GM12864 (cell line): ENCODE results near the gene SCRG1.

Experiments
- DNase-seq: peaks from one replicate; pipeline ENCODE4 v3.0.0-alpha.2; 2011; ENCODE audit warnings: low read depth
- H3K4me3 ChIP-seq: 2 replicates; pipeline ENCODE4 v1.5.1; 2011; ENCODE audit warnings: mild to moderate bottlenecking, low read depth, low read length, control low read depth
- TF ChIP-seq, protein P1 (sequence below): IDR thresholded peaks from 2 replicates; pipeline ENCODE4 v1.5.1; 2011; ENCODE audit warnings: low read depth, mild to moderate bottlenecking, moderate library complexity, low read length, control low read depth, inconsistent platforms; ENCODE audit errors: missing control alignments

SCRG1 gene

DNA sequence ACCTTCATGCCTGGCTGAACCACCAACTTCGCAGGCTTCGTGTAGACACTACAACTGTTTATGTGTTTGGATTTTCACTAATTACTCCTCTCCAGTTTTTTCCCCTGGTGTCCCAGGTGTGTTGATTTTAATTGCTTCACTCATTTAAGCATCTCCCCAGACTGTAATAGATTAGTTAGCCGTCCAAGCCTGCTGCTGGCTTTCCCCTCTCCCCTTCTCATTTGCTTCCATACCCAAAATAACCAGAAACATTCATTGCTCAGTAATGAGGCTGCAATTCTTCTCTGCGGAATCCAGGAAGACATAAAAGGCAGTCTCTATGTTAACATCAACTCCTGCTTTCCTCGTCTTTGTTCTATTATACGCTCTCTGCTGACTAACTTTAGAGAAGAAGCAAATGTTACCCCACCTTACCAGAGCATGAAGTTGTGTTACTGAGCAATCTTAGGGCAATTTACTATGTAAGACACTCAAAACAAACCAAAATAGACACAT, 37.9 kb upstream of the SCRG1 start:
- TF ChIP-seq, protein P1, sequence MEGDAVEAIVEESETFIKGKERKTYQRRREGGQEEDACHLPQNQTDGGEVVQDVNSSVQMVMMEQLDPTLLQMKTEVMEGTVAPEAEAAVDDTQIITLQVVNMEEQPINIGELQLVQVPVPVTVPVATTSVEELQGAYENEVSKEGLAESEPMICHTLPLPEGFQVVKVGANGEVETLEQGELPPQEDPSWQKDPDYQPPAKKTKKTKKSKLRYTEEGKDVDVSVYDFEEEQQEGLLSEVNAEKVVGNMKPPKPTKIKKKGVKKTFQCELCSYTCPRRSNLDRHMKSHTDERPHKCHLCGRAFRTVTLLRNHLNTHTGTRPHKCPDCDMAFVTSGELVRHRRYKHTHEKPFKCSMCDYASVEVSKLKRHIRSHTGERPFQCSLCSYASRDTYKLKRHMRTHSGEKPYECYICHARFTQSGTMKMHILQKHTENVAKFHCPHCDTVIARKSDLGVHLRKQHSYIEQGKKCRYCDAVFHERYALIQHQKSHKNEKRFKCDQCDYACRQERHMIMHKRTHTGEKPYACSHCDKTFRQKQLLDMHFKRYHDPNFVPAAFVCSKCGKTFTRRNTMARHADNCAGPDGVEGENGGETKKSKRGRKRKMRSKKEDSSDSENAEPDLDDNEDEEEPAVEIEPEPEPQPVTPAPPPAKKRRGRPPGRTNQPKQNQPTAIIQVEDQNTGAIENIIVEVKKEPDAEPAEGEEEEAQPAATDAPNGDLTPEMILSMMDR: no peak
- no peak overlapping the region for H3K4me3 ChIP-seq
- DNase-seq: no peak

DNA sequence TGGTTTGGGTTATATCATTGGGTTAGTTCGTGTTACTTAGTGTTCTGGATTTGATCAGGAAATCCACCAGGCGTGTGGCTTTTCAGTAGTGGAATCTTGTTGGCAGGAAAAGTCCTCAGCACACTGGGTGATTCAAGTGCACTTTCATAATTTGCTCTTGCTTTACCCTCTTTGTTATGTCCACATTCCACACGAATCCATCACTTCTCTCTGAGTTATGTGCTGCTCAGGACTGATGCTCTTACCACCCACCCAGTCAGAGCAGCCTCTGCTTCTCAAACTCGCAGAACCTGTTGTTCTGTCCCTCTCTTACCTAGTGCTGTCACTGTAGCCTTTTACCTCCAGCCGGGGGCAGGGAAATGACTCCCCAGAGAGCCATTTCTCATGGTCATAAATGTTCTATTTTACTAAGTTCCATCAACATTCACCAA, 37.2 kb upstream of the SCRG1 start:
- TF ChIP-seq, protein P1: no peak
- H3K4me3 ChIP-seq: no peak overlapping the region
- no peak for DNase-seq

DNA sequence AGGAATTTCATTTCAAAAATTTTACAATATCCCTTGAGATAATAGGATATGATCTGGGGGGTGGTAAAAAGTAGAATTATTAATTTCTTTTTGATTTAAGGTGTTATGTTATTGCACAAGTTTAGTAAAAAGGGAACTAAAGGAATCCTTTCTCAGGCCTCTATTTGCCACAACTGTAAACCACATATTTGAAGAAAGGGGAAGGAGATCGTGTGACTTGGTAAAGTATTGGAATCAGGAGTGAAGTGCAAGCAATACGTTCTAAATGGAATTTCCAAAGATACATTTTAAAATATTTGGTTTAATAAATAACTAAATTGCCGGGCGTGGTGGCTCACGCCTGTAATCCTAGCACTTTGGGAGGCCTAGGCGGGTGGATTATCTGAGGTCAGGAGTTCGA, 35.3 kb upstream of the SCRG1 start:
- no peak overlapping the region for H3K4me3 ChIP-seq
- TF ChIP-seq, protein P1: no peak
- no peak for DNase-seq

DNA sequence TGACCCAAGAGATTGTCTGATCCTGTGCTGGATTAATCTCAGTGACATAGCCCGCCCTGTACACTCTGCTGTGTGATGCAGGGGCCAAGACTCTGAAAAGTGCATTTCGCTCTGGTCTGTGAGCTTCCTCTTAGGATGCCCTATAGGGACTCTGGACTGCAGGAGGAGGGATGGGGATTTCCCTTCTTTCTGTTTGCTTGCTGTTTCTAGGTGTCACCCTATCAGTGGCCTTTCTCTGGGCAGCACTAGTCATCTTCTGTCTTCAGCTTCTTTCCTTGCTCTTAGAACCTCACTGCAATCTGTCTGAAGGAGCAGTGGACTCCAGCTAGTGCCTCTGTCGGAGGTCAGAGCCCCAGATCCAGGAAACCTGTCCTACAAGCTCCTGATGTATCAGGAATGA, 34.5 kb upstream of the SCRG1 start:
- DNase-seq: no peak
- no peak overlapping the region for H3K4me3 ChIP-seq
- TF ChIP-seq, protein P1: no peak

DNA sequence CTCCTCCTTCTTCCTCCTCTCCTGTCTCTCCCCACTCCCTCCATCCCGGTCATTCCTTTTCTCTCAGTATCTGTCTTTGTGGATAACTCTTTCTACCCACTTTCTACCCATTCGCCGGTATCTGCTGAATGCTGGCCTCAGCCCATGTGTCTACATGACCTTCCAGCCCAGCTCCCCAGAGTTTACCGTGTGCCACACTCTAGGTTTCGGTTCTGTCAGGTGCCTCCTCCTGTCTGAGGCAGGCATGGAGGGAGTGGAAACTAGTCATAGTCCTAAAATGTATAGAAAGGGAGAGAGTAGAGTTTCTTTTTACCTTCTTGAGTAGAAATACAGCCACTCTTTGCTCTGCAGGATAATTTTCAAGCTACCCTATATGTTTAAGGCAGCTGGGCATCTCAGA, 33.5 kb upstream of the SCRG1 start:
- TF ChIP-seq, protein P1: no peak
- no peak for DNase-seq
- H3K4me3 ChIP-seq: no peak overlapping the region

DNA sequence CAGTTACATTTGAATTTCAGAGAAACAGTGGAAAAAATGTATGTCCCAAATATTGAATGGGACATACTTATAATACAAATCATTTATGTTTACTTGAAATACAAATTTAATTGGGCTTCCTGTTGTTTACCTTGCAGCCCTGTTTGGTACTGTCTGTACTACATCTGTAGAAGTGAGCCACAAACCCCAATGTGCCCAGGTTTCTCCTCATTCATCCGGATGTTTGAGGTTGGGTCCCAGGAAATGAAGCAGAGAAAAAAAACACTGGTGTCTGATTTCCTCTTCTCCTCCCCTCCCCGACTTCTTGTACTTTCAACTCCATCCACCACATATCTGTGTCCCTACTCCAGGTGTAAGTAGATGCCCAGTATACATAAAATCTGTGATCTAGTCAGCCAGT, 27.1 kb upstream of the SCRG1 start:
- TF ChIP-seq, protein P1: no peak
- DNase-seq: no peak
- H3K4me3 ChIP-seq: no peak overlapping the region

DNA sequence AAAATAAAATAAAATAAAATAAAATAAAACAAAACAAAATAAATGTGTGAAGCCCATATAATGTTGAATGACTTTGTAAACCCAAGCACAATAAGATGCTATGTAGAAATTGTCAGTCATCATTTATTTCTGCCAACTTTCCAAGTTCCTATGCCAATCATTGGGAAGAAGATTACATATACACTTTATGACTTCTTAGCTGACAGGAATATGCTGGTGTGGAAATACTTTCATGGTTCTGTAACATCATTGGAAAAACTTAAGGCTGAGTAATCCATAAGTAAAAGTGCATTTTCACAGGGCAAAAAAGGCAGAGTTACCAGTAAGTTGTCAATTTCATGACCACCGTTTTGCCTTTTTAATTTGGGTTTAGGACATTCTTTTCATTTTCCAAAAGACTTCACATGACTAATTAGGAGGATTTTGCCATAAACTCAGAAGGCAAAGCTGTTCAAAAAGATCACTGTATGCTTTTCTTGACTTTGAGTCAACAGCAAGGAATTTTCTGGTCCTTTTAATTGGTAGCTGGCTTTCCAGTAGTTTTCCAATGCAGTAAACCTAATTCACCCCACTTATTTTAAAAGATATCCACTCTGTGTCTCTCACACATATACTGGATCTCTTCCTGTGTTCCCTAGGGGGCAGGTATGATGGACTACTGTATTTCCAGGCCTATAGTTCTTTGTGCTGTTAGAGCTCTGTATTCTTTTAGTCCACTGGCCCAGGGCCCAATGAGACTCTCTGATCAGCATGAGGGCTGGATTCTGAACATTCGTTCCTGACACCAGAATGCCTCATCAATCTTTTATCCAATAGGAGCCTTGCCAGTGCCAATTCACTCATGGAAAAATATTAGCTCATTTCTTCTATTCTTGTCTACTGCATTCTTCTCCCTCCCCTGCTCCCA, 26.2 kb upstream of the SCRG1 start:
- TF ChIP-seq, protein P1: no peak
- no peak overlapping the region for H3K4me3 ChIP-seq
- DNase-seq: no peak
